ENCODE measurements around the gene PLSCR2.

PLSCR2 gene

DNA sequence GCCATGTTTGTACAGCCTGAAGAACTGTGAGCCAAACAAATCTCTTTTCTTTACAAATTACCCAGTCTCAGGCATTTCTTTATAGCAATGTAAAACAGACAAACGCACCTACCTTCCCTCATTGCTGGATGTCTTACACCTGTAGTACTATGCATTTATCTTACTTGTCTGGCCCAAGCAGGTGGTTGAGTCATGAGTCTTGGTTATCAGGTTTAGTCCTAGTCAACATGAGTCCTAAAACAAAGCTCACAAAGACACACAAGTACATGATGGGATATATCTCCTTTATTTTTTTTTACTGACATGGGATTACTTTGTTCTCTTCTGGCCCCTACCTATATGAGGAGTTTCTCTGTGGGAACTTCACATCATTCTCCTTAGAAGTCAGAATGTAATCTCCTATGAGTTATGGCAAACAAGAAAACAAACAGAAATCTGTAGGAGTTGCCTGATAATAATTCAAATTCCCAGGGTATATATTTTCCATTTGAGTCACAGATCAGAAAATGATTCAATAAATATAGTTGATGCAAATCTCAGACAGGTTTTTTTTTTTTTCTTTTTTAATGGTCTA, 33.6 kb upstream of the PLSCR2 start (continued):
- no peak for TF ChIP-seq ZNF514 (tag by site-specific recombination; IDR thresholded peaks at IDR 0.05)
- no peak for TF ChIP-seq ZNF76 (tag by site-specific recombination; IDR thresholded peaks at IDR 0.05; ENCODE audit: borderline replicate concordance, low read depth)
- TF ChIP-seq ZNF776 (tag by site-specific recombination; IDR thresholded peaks at IDR 0.05; ENCODE audit: borderline replicate concordance): no peak
- TF ChIP-seq ZNF248 (tag by site-specific recombination; IDR thresholded peaks at IDR 0.05): no peak
- no peak for TF ChIP-seq ZNF664 (tag by site-specific recombination; IDR thresholded peaks at IDR 0.05)

DNA sequence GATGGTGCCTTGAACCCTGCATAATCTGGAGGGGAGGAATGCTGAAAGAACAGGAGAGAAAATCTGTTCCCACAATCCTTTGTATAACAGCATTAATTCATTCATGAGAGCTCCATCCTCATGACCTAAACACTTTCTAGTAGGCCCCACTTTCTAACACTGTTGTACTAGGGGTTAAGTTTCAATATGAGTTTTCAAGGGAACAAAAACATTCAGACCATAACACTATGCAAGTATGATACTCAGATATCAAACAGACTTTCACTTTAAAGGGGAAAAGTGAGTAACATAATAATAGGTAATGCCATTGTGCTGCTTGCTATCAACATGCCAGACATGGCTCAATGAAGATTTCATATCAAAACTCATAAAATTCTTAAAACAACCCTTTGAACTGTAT, 32.4 kb upstream of the PLSCR2 start:
- TF ChIP-seq ZSCAN23 (tag by site-specific recombination; IDR thresholded peaks at IDR 0.05): no peak
- TF ChIP-seq MEIS1 (CRISPR knock-in tag; IDR thresholded peaks at IDR 0.05; ENCODE audit: borderline replicate concordance): no peak
- no peak for TF ChIP-seq ZNF366 (tag by site-specific recombination; conservative IDR thresholded peaks at IDR 0.05)
- no peak for TF ChIP-seq ZNF16 (tag by site-specific recombination; IDR thresholded peaks at IDR 0.05; ENCODE audit: low read depth)
- TF ChIP-seq ZNF707 (tag by site-specific recombination; IDR thresholded peaks at IDR 0.05): no peak
- TF ChIP-seq ZNF837 (tag by site-specific recombination; IDR thresholded peaks at IDR 0.05): no peak
- TF ChIP-seq ZNF239 (tag by site-specific recombination; IDR thresholded peaks at IDR 0.05): no peak
- no peak for TF ChIP-seq ZNF560 (tag by site-specific recombination; IDR thresholded peaks at IDR 0.05; ENCODE audit: borderline replicate concordance)
- no peak for TF ChIP-seq GLIS2 (tag by site-specific recombination; IDR thresholded peaks at IDR 0.05)
- TF ChIP-seq, protein P1, sequence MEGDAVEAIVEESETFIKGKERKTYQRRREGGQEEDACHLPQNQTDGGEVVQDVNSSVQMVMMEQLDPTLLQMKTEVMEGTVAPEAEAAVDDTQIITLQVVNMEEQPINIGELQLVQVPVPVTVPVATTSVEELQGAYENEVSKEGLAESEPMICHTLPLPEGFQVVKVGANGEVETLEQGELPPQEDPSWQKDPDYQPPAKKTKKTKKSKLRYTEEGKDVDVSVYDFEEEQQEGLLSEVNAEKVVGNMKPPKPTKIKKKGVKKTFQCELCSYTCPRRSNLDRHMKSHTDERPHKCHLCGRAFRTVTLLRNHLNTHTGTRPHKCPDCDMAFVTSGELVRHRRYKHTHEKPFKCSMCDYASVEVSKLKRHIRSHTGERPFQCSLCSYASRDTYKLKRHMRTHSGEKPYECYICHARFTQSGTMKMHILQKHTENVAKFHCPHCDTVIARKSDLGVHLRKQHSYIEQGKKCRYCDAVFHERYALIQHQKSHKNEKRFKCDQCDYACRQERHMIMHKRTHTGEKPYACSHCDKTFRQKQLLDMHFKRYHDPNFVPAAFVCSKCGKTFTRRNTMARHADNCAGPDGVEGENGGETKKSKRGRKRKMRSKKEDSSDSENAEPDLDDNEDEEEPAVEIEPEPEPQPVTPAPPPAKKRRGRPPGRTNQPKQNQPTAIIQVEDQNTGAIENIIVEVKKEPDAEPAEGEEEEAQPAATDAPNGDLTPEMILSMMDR (tag by site-specific recombination; IDR thresholded peaks at IDR 0.05): no peak
- TF ChIP-seq ZNF114 (tag by site-specific recombination; IDR thresholded peaks at IDR 0.05): no peak
- no peak for TF ChIP-seq ZNF600 (tag by site-specific recombination; IDR thresholded peaks at IDR 0.05)
- TF ChIP-seq, protein P2, sequence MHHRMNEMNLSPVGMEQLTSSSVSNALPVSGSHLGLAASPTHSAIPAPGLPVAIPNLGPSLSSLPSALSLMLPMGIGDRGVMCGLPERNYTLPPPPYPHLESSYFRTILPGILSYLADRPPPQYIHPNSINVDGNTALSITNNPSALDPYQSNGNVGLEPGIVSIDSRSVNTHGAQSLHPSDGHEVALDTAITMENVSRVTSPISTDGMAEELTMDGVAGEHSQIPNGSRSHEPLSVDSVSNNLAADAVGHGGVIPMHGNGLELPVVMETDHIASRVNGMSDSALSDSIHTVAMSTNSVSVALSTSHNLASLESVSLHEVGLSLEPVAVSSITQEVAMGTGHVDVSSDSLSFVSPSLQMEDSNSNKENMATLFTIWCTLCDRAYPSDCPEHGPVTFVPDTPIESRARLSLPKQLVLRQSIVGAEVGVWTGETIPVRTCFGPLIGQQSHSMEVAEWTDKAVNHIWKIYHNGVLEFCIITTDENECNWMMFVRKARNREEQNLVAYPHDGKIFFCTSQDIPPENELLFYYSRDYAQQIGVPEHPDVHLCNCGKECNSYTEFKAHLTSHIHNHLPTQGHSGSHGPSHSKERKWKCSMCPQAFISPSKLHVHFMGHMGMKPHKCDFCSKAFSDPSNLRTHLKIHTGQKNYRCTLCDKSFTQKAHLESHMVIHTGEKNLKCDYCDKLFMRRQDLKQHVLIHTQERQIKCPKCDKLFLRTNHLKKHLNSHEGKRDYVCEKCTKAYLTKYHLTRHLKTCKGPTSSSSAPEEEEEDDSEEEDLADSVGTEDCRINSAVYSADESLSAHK (tag by site-specific recombination; IDR thresholded peaks at IDR 0.05): no peak
- no peaks in the 10 kb centered on the region for H3K9me3 ChIP-seq (ENCODE audit: control insufficient read depth, insufficient read depth, low read depth, low read length)
- H3K4me3 ChIP-seq (ENCODE audit: low read depth, low read length): no peak overlapping the region
- POLR2A ChIA-PET: no interaction called here
- H3K36me3 ChIP-seq (ENCODE audit: control insufficient read depth in 2 of 2, insufficient read depth in 1 of 2, low read length in 2 of 2): no peaks in the 10 kb centered on the region
- no peak overlapping the region for H3K27ac ChIP-seq (ENCODE audit: extremely low read depth, low read depth, low read length)
- CTCF ChIA-PET: no interaction called here
- H3K4me1 ChIP-seq (ENCODE audit: control insufficient read depth, insufficient read depth, low read length): no peaks in the 10 kb centered on the region

DNA sequence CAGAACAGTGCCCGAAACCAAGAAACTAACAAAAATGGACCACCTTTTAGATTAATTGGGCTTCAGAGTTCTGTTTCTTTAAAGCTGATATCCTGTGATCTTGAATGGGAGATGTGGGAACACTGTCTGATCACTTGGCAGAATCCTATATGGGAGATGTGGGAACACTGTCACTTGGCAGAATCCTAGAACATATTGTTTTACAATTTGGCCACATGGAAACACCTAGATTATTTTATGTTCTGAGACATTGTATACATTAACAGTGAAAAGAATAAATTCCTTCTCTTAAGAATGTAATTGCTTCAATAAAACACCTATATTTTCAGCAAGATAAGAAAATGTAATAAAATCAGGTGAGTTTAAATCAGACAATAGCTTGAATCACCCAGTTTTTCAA, 30.3 kb upstream of the PLSCR2 start:
- Histone ChIP-seq H3K4me1 (ENCODE audit: control insufficient read depth, insufficient read depth, low read length) (no peaks in the 10 kb centered on the region), H3K9me3 (ENCODE audit: control insufficient read depth, insufficient read depth, low read depth, low read length) (no peaks in the 10 kb centered on the region), H3K27ac (ENCODE audit: extremely low read depth, low read depth, low read length) (no peak overlapping the region), H3K4me3 (ENCODE audit: low read depth, low read length) (no peak overlapping the region), H3K36me3 (ENCODE audit: control insufficient read depth in 2 of 2, insufficient read depth in 1 of 2, low read length in 2 of 2) (no peaks in the 10 kb centered on the region)
- ChIA-PET CTCF (no interaction called here), POLR2A (no interaction called here)
- TF ChIP-seq, protein P3, sequence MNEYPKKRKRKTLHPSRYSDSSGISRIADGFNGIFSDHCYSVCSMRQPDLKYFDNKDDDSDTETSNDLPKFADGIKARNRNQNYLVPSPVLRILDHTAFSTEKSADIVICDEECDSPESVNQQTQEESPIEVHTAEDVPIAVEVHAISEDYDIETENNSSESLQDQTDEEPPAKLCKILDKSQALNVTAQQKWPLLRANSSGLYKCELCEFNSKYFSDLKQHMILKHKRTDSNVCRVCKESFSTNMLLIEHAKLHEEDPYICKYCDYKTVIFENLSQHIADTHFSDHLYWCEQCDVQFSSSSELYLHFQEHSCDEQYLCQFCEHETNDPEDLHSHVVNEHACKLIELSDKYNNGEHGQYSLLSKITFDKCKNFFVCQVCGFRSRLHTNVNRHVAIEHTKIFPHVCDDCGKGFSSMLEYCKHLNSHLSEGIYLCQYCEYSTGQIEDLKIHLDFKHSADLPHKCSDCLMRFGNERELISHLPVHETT (tag by site-specific recombination; IDR thresholded peaks at IDR 0.05): no peak
